IPS-18a (cell line): ENCODE measurements around the gene FOXM1.

ENCODE experiments used
- H3K27ac ChIP-seq: one replicate; pipeline ENCODE4 v1.5.1; 2013; ENCODE audit warnings: low read length
- H3K27me3 ChIP-seq: one replicate; pipeline ENCODE4 v1.6.1; 2013; ENCODE audit warnings: mild to moderate bottlenecking, low read length; ENCODE audit not compliant: control insufficient read depth, insufficient read depth
- H3K36me3 ChIP-seq: one replicate; pipeline ENCODE4 v1.6.1; 2013; ENCODE audit warnings: low read depth, low read length; ENCODE audit not compliant: control insufficient read depth
- H3K4me1 ChIP-seq: one replicate; pipeline ENCODE4 v1.6.1; 2013; ENCODE audit warnings: low read depth, low read length; ENCODE audit not compliant: control insufficient read depth
- H3K4me3 ChIP-seq: one replicate; pipeline ENCODE4 v1.5.1; 2013; ENCODE audit warnings: low read length
- H3K9ac ChIP-seq: one replicate; pipeline ENCODE4 v1.6.1; 2013; ENCODE audit warnings: mild to moderate bottlenecking, low read length, moderate library complexity
- H3K9me3 ChIP-seq: one replicate; pipeline ENCODE4 v1.6.1; 2013; ENCODE audit warnings: low read depth, low read length; ENCODE audit not compliant: control insufficient read depth

Gene FOXM1

GRCh38 chr12:2856051-2856450 is 20.9 kb downstream of the FOXM1 start:
- H3K9me3 ChIP-seq: no peaks in the 10 kb centered on the region
- peaks cover 32% of the 10 kb centered on the region for H3K36me3 ChIP-seq
- no peaks in the 10 kb centered on the region for H3K4me1 ChIP-seq
- no peaks in the 10 kb centered on the region for H3K27me3 ChIP-seq
- H3K4me3 ChIP-seq: no peak overlapping the region
- H3K9ac ChIP-seq: no peak overlapping the region
- no peak overlapping the region for H3K27ac ChIP-seq

GRCh38 chr12:2855546-2855945 is 21.4 kb downstream of the FOXM1 start:
- Histone ChIP-seq H3K4me1 (no peaks in the 10 kb centered on the region), H3K4me3 (no peak overlapping the region), H3K36me3 (peaks cover 32% of the 10 kb centered on the region), H3K27ac (no peak overlapping the region), H3K9ac (no peak overlapping the region), H3K9me3 (no peaks in the 10 kb centered on the region), H3K27me3 (no peaks in the 10 kb centered on the region)

- Histone ChIP-seq H3K4me1 (no peaks in the 10 kb centered on the region), H3K27me3 (no peaks in the 10 kb centered on the region), H3K4me3 (no peak overlapping the region), H3K9ac (no peak overlapping the region), H3K27ac (no peak overlapping the region), H3K36me3 (peaks cover 25% of the 10 kb centered on the region), H3K9me3 (no peaks in the 10 kb centered on the region)
Observed at GRCh38 chr12:2854669-2855453, 22.1 kb downstream of the FOXM1 start.

GRCh38 chr12:2853626-2854025 is 23.3 kb downstream of the FOXM1 start:
- Histone ChIP-seq H3K9ac (no peak overlapping the region), H3K4me3 (no peak overlapping the region), H3K27me3 (no peaks in the 10 kb centered on the region), H3K9me3 (no peaks in the 10 kb centered on the region), H3K36me3 (peaks cover 13% of the 10 kb centered on the region), H3K27ac (no peak overlapping the region), H3K4me1 (no peaks in the 10 kb centered on the region)

- Histone ChIP-seq H3K9me3 (no peaks in the 10 kb centered on the region), H3K9ac (no peak overlapping the region), H3K27ac (no peak overlapping the region), H3K4me3 (no peak overlapping the region), H3K36me3 (no peaks in the 10 kb centered on the region), H3K27me3 (no peaks in the 10 kb centered on the region), H3K4me1 (no peaks in the 10 kb centered on the region)
Observed at GRCh38 chr12:2851931-2852330, 25.0 kb downstream of the FOXM1 start.

GRCh38 chr12:2845280-2845679 is 31.7 kb downstream of the FOXM1 start:
- Histone ChIP-seq H3K9me3 (no peaks in the 10 kb centered on the region), H3K9ac (no peak overlapping the region), H3K27ac (no peak overlapping the region), H3K36me3 (no peaks in the 10 kb centered on the region), H3K27me3 (no peaks in the 10 kb centered on the region), H3K4me1 (no peaks in the 10 kb centered on the region), H3K4me3 (no peak overlapping the region)

GRCh38 chr12:2844786-2845185 is 32.2 kb downstream of the FOXM1 start:
- no peaks in the 10 kb centered on the region for H3K9me3 ChIP-seq
- H3K9ac ChIP-seq: no peak overlapping the region
- H3K27ac ChIP-seq: no peak overlapping the region
- no peaks in the 10 kb centered on the region for H3K27me3 ChIP-seq
- H3K4me3 ChIP-seq: no peak overlapping the region
- no peaks in the 10 kb centered on the region for H3K36me3 ChIP-seq
- no peaks in the 10 kb centered on the region for H3K4me1 ChIP-seq

- no peaks in the 10 kb centered on the region for H3K9me3 ChIP-seq
- H3K4me1 ChIP-seq: no peaks in the 10 kb centered on the region
- H3K36me3 ChIP-seq: no peaks in the 10 kb centered on the region
- H3K27me3 ChIP-seq: no peaks in the 10 kb centered on the region
- H3K27ac ChIP-seq: no peak overlapping the region
- no peak overlapping the region for H3K9ac ChIP-seq
- no peak overlapping the region for H3K4me3 ChIP-seq
Observed at GRCh38 chr12:2842948-2843347, 34.0 kb downstream of the FOXM1 start.

GRCh38 chr12:2841056-2841650 is 35.8 kb downstream of the FOXM1 start:
- Histone ChIP-seq H3K9ac (no peak overlapping the region), H3K4me1 (no peaks in the 10 kb centered on the region), H3K27ac (no peak overlapping the region), H3K4me3 (no peak overlapping the region), H3K36me3 (no peaks in the 10 kb centered on the region), H3K9me3 (no peaks in the 10 kb centered on the region), H3K27me3 (no peaks in the 10 kb centered on the region)

GRCh38 chr12:2836574-2836973 is 40.4 kb downstream of the FOXM1 start:
- Histone ChIP-seq H3K4me1 (peaks cover 10% of the 10 kb centered on the region), H3K27me3 (no peaks in the 10 kb centered on the region), H3K9ac (no peak overlapping the region), H3K4me3 (no peak overlapping the region), H3K36me3 (no peaks in the 10 kb centered on the region), H3K27ac (no peak overlapping the region), H3K9me3 (no peaks in the 10 kb centered on the region)

- no peak overlapping the region for H3K4me3 ChIP-seq
- H3K36me3 ChIP-seq: no peaks in the 10 kb centered on the region
- no peaks in the 10 kb centered on the region for H3K27me3 ChIP-seq
- H3K9ac ChIP-seq: no peak overlapping the region
- H3K27ac ChIP-seq: no peak overlapping the region
- no peaks in the 10 kb centered on the region for H3K9me3 ChIP-seq
- H3K4me1 ChIP-seq: peaks cover 10% of the 10 kb centered on the region
Observed at GRCh38 chr12:2835691-2836403, 41.1 kb downstream of the FOXM1 start.
